GM23338 (cell line): ENCODE results near the gene CREB1. TPM values are rescaled to one million over a fixed set of nuclear protein-coding genes. Genes with fewer than 3 reads are reported as not detected.

Source experiments
- ATAC-seq: fragments of 200-7000 bp; cut with Tn5 transposase; 3 replicates; pipeline ENCODE4 v1.9.1; 2020
- DNase-seq: peaks from one replicate; pipeline ENCODE4 v3.0.0-alpha.2; 2015; ENCODE audit warnings: low spot score
- H2AFZ ChIP-seq: fragments of 200-600 bp; sonication (generic); 2 replicates; pipeline ENCODE4 v1.8.0; 2016; ENCODE audit warnings: antibody characterized with exemption, mild to moderate bottlenecking, moderate library complexity
- H3F3A ChIP-seq: fragments of 200-600 bp; sonication (generic); replicated peaks from 2 replicates; pipeline ENCODE4 v1.8.0; 2017; ENCODE audit warnings: antibody characterized with exemption, mixed run types, low read depth
- H3K27ac ChIP-seq: fragments of 200-600 bp; sonication (generic); 2 replicates; pipeline ENCODE4 v1.6.1; 2016; ENCODE audit warnings: low read depth
- H3K27me3 ChIP-seq: fragments of 200-600 bp; sonication (generic); 2 replicates; pipeline ENCODE4 v1.8.0; 2016; ENCODE audit warnings: mild to moderate bottlenecking, mixed run types, moderate library complexity; ENCODE audit not compliant: insufficient read depth
- H3K36me3 ChIP-seq: fragments of 200-600 bp; sonication (generic); 2 replicates; pipeline ENCODE4 v1.8.0; 2016; ENCODE audit warnings: mild to moderate bottlenecking; ENCODE audit not compliant: insufficient read depth
- H3K4me1 ChIP-seq: fragments of 200-600 bp; sonication (generic); 2 replicates; pipeline ENCODE4 v1.8.0; 2016; ENCODE audit warnings: mild to moderate bottlenecking, moderate library complexity; ENCODE audit not compliant: insufficient read depth
- H3K4me2 ChIP-seq: fragments of 200-600 bp; sonication (generic); 2 replicates; pipeline ENCODE4 v1.7.1; 2017; ENCODE audit warnings: mixed run types
- H3K4me3 ChIP-seq: fragments of 200-600 bp; sonication (generic); 2 replicates; pipeline ENCODE4 v1.6.1; 2016; ENCODE audit warnings: mixed run types
- H3K79me2 ChIP-seq: fragments of 200-600 bp; sonication (generic); replicated peaks from 2 replicates; pipeline ENCODE4 v1.8.0; 2017; ENCODE audit warnings: mild to moderate bottlenecking; ENCODE audit not compliant: insufficient read depth
- H3K9me2 ChIP-seq: fragments of 200-600 bp; sonication (generic); 2 replicates; pipeline ENCODE4 v1.8.0; 2017; ENCODE audit not compliant: insufficient read depth
- H4K20me1 ChIP-seq: fragments of 200-600 bp; sonication (generic); replicated peaks from 2 replicates; pipeline ENCODE4 v1.8.0; 2017; ENCODE audit warnings: mild to moderate bottlenecking; ENCODE audit not compliant: insufficient read depth
- H3K27ac Mint-ChIP-seq: 2 replicates; pipeline ENCODE4 v1.8.0; 2020; ENCODE audit warnings: inconsistent platforms, mild to moderate bottlenecking, moderate library complexity, mixed read lengths
- H3K27me3 Mint-ChIP-seq: 3 replicates; pipeline ENCODE4 v1.8.0; 2022; ENCODE audit warnings: low read depth, mild to moderate bottlenecking, moderate library complexity, mixed read lengths, inconsistent platforms; ENCODE audit not compliant: insufficient read depth, poor library complexity
- H3K36me3 Mint-ChIP-seq: 3 replicates; pipeline ENCODE4 v1.8.0; 2021; ENCODE audit warnings: low read depth, mild to moderate bottlenecking, inconsistent platforms, moderate library complexity, mixed read lengths
- H3K4me1 Mint-ChIP-seq: 3 replicates; pipeline ENCODE4 v1.8.0; 2020; ENCODE audit warnings: mild to moderate bottlenecking, inconsistent platforms, mixed read lengths
- H3K4me3 Mint-ChIP-seq: 3 replicates; pipeline ENCODE4 v1.8.0; 2021; ENCODE audit warnings: moderate library complexity, mild to moderate bottlenecking, inconsistent platforms, mixed read lengths
- H3K9me3 Mint-ChIP-seq: 3 replicates; pipeline ENCODE4 v1.8.0; 2020; ENCODE audit warnings: moderate library complexity, mild to moderate bottlenecking, inconsistent platforms, mixed read lengths
- CTCF ChIP-seq, 2 experiments: fragments of 200-600 bp in 1 of 2; sonication (generic) in 1 of 2; conservative IDR thresholded peaks; 2 replicates each; pipeline versions ENCODE4 v1.5.1 to v1.6.1; 2016 to 2017; ENCODE audit warnings: antibody characterized with exemption in 2 of 2, low read depth in 2 of 2, mild to moderate bottlenecking in 2 of 2, moderate library complexity in 1 of 2
- ETS1 ChIP-seq: IDR thresholded peaks from 2 replicates; pipeline ENCODE4 v1.6.1; 2016; ENCODE audit warnings: antibody characterized with exemption
- EZH2phosphoT487 ChIP-seq: fragments of 200-600 bp; sonication (generic); IDR thresholded peaks from one replicate; pipeline ENCODE4 v1.8.1; 2018; ENCODE audit warnings: antibody characterized with exemption; ENCODE audit not compliant: unreplicated experiment
- JUNB ChIP-seq: IDR thresholded peaks from one replicate; pipeline ENCODE4 v1.6.1; 2016; ENCODE audit warnings: antibody characterized with exemption; ENCODE audit not compliant: unreplicated experiment
- POLR2AphosphoS5 ChIP-seq: IDR thresholded peaks from 2 replicates; pipeline ENCODE4 v1.6.1; 2016; ENCODE audit warnings: antibody characterized with exemption, low read depth
- REST ChIP-seq: IDR thresholded peaks from one replicate; pipeline ENCODE4 v1.6.1; 2018; ENCODE audit warnings: antibody characterized with exemption; ENCODE audit not compliant: unreplicated experiment
- STAT1 ChIP-seq: IDR thresholded peaks from one replicate; pipeline ENCODE4 v1.6.1; 2016; ENCODE audit warnings: antibody characterized with exemption; ENCODE audit not compliant: unreplicated experiment
- ZNF114 ChIP-seq: fragments of 250-450 bp; sonication (Bioruptor Pico); IDR thresholded peaks from 2 replicates; pipeline ENCODE4 v1.5.0; 2020; ENCODE audit warnings: mild to moderate bottlenecking, moderate library complexity
- ZNF462 ChIP-seq: fragments of 250-450 bp; sonication (Bioruptor Pico); IDR thresholded peaks from 2 replicates; pipeline ENCODE4 v1.5.0; 2020; ENCODE audit warnings: mild to moderate bottlenecking, moderate library complexity
- polyA plus RNA-seq: library from polyadenylated mRNA; unstranded; fragments of >200 nt; fragmentation: Nextera tagmentation; extraction: Ambion mirVana; gene quantifications from 2 replicates; pipeline ENCODE4 v1.2.1, GENCODE V29; 2016
- total RNA-seq: library from RNA; depleted of rRNA; stranded (reverse); fragments of >200 nt; shearing (Covaris generic); gene quantifications from 2 replicates; pipeline ENCODE4 v1.2.3, GENCODE V29; 2014

The CREB1 gene
- total and polyA plus RNA-seq, 2 experiments from 2014 or later: 40.3 to 104 TPM

GRCh38 chr2:207632575-207633493, 103.1 kb downstream of the CREB1 start:
- peak overlapping the region; percentile 41; the same call in 1 of the 2 replicates for H3K27ac Mint-ChIP-seq
- H4K20me1 ChIP-seq: no peaks in the 10 kb centered on the region
- H3K9me3 Mint-ChIP-seq: no peaks in the 10 kb centered on the region

More at GRCh38 chr2:207632575-207633493, 103.1 kb downstream of the CREB1 start:
- no peak overlapping the region for H3K4me3 ChIP-seq
- H3K79me2 ChIP-seq: no peaks in the 10 kb centered on the region
- H3K27me3 ChIP-seq: no peaks in the 10 kb centered on the region
- H3K4me1 ChIP-seq: peaks cover 8% of the 10 kb centered on the region
- H3K4me2 ChIP-seq: no peak overlapping the region
- H3K27ac ChIP-seq: peak overlapping the region; percentile 65
- no peaks in the 10 kb centered on the region for H3K36me3 Mint-ChIP-seq
- H3K9me2 ChIP-seq: no peaks in the 10 kb centered on the region
- H3K4me1 Mint-ChIP-seq: peaks cover 13% of the 10 kb centered on the region
- no peaks in the 10 kb centered on the region for H3K36me3 ChIP-seq
- DNase-seq (no peak), ATAC-seq (peak; percentile 34; the same call in 2 of the 3 replicates)
- no peak for TF ChIP-seq REST
- no peak for TF ChIP-seq STAT1
- no peak for TF ChIP-seq CTCF (conservative IDR thresholded peaks at IDR 0.05; ENCODE audit: low read depth in 2 of 2)
- TF ChIP-seq EZH2phosphoT487: no peak
- TF ChIP-seq JUNB: no peak
- no peak for TF ChIP-seq POLR2AphosphoS5
- no peak for TF ChIP-seq ZNF114
- no peak for TF ChIP-seq ETS1
- TF ChIP-seq ZNF462 (CRISPR knock-in tag): no peak
- H3K4me3 Mint-ChIP-seq: no peak overlapping the region
- peaks cover 5% of the 10 kb centered on the region; the same call in 1 of the 2 replicates for H3F3A ChIP-seq
- peak overlapping the region; percentile 66 for H2AFZ ChIP-seq
- peaks cover 2% of the 10 kb centered on the region for H3K27me3 Mint-ChIP-seq
